Measurements from ENCODE around the gene NRARP. TPM values are rescaled to one million over a fixed set of nuclear protein-coding genes. Genes with fewer than 3 reads are reported as not detected.

Gene NRARP
- total and polyA plus RNA-seq, 5 donors, result 4.2 to 14.5 (median 6.8) TPM

- ATAC-seq (no peak), DNase-seq (no peak)
- WGBS, result 88% methylated on average over 22 of the region's 22 CpGs
- no peak overlapping the region for H3K4me3 ChIP-seq (ENCODE audit: low read length)
- no peak overlapping the region for H3K27ac ChIP-seq (ENCODE audit: low read length)
- intact Hi-C loops (cut with DNase I), result loop anchor here in 1 of 4 donors (10.0 kb wide), 1 partner anchor 53 kb away; no protein-coding TSS in a partner anchor
- H3K9me3 ChIP-seq (ENCODE audit: control insufficient read depth, low read length), result no peaks in the 10 kb centered on the region
- H3K27me3 ChIP-seq (ENCODE audit: control insufficient read depth, insufficient read depth), result no peaks in the 10 kb centered on the region
- no peaks in the 10 kb centered on the region for H3K4me1 ChIP-seq (ENCODE audit: control insufficient read depth, insufficient read depth, low read length)
These were observed 19.8 kb upstream of the NRARP start for GRCh38 chr9:137321726-137322361.

- no peaks in the 10 kb centered on the region for H3K27me3 ChIP-seq (ENCODE audit: control insufficient read depth, insufficient read depth)
- DNase-seq, result peak in 2 of 3 donors; percentile 62 to 70
- H3K4me1 ChIP-seq (ENCODE audit: control insufficient read depth, insufficient read depth, low read length), result no peaks in the 10 kb centered on the region
- no peak overlapping the region for H3K4me3 ChIP-seq (ENCODE audit: low read length)
- ATAC-seq, result peak in 1 of 2 donors; percentile 7
- H3K9me3 ChIP-seq (ENCODE audit: control insufficient read depth, low read length), result no peaks in the 10 kb centered on the region
- 55% methylated on average over 24 of the region's 24 CpGs for WGBS
- H3K27ac ChIP-seq (ENCODE audit: low read length), result no peak overlapping the region
- intact Hi-C loops (cut with DNase I), result loop anchor here in 1 of 4 donors (10.0 kb wide), 1 partner anchor 54 kb away; no protein-coding TSS in a partner anchor
These were observed 18.7 kb upstream of the NRARP start for GRCh38 chr9:137320555-137321384.

GRCh38 chr9:137319739-137320551 lies 17.9 kb upstream of the NRARP start:
- Histone ChIP-seq H3K9me3 (ENCODE audit: control insufficient read depth, low read length) (no peaks in the 10 kb centered on the region), H3K27ac (ENCODE audit: low read length) (no peak overlapping the region), H3K4me1 (ENCODE audit: control insufficient read depth, insufficient read depth, low read length) (no peaks in the 10 kb centered on the region), H3K27me3 (ENCODE audit: control insufficient read depth, insufficient read depth) (no peaks in the 10 kb centered on the region), H3K4me3 (ENCODE audit: low read length) (no peak overlapping the region)
- DNase-seq (peak in 2 of 3 donors; percentile 50 to 62), ATAC-seq (no peak)
- WGBS, result 90% methylated on average over 22 of the region's 22 CpGs
- intact Hi-C loops (cut with DNase I), result loop anchor here in 1 of 4 donors (10.0 kb wide), 1 partner anchor 55 kb away; no protein-coding TSS in a partner anchor

GRCh38 chr9:137319011-137319738 lies 17.1 kb upstream of the NRARP start:
- Histone ChIP-seq H3K9me3 (ENCODE audit: control insufficient read depth, low read length) (no peaks in the 10 kb centered on the region), H3K4me1 (ENCODE audit: control insufficient read depth, insufficient read depth, low read length) (no peaks in the 10 kb centered on the region), H3K27ac (ENCODE audit: low read length) (no peak overlapping the region), H3K27me3 (ENCODE audit: control insufficient read depth, insufficient read depth) (no peaks in the 10 kb centered on the region), H3K4me3 (ENCODE audit: low read length) (no peak overlapping the region)
- 56% methylated on average over 26 of the region's 26 CpGs for WGBS
- ATAC-seq, result peak; percentile 69 to 75
- intact Hi-C loops (cut with DNase I), result no loop called here
- peak; percentile 80 to 93 (median 90) for DNase-seq

- peak overlapping the region; percentile 49 for H3K27ac ChIP-seq (ENCODE audit: low read length)
- H3K9me3 ChIP-seq (ENCODE audit: control insufficient read depth, low read length), result no peaks in the 10 kb centered on the region
- no peaks in the 10 kb centered on the region for H3K27me3 ChIP-seq (ENCODE audit: control insufficient read depth, insufficient read depth)
- intact Hi-C loops (cut with DNase I), result no loop called here
- peak in 1 of 2 donors; percentile 1 for ATAC-seq
- no peaks in the 10 kb centered on the region for H3K4me1 ChIP-seq (ENCODE audit: control insufficient read depth, insufficient read depth, low read length)
- H3K4me3 ChIP-seq (ENCODE audit: low read length), result no peak overlapping the region
- 62% methylated on average over 18 of the region's 18 CpGs for WGBS
- peak in 2 of 3 donors; percentile 48 to 63 for DNase-seq
These were observed 16.5 kb upstream of the NRARP start for GRCh38 chr9:137318602-137319001.

- Histone ChIP-seq H3K9me3 (ENCODE audit: control insufficient read depth, low read length) (no peaks in the 10 kb centered on the region), H3K27me3 (ENCODE audit: control insufficient read depth, insufficient read depth) (no peaks in the 10 kb centered on the region), H3K4me3 (ENCODE audit: low read length) (no peak overlapping the region), H3K27ac (ENCODE audit: low read length) (no peak overlapping the region), H3K4me1 (ENCODE audit: control insufficient read depth, insufficient read depth, low read length) (no peaks in the 10 kb centered on the region)
- DNase-seq, result peak in 2 of 3 donors; percentile 53 to 65
- intact Hi-C loops (cut with DNase I), result no loop called here
- no peak for ATAC-seq
- WGBS, result 69% methylated on average over 24 of the region's 24 CpGs
These were observed 15.8 kb upstream of the NRARP start for GRCh38 chr9:137317718-137318511.

GRCh38 chr9:137317021-137317717 lies 15.1 kb upstream of the NRARP start:
- WGBS, result 92% methylated on average over 19 of the region's 19 CpGs
- intact Hi-C loops (cut with DNase I), result no loop called here
- DNase-seq (peak in 2 of 3 donors; percentile 50 to 68), ATAC-seq (no peak)
- no peaks in the 10 kb centered on the region for H3K9me3 ChIP-seq (ENCODE audit: control insufficient read depth, low read length)
- H3K27me3 ChIP-seq (ENCODE audit: control insufficient read depth, insufficient read depth), result no peaks in the 10 kb centered on the region
- no peak overlapping the region for H3K27ac ChIP-seq (ENCODE audit: low read length)
- H3K4me3 ChIP-seq (ENCODE audit: low read length), result no peak overlapping the region
- no peaks in the 10 kb centered on the region for H3K4me1 ChIP-seq (ENCODE audit: control insufficient read depth, insufficient read depth, low read length)

GRCh38 chr9:137316012-137316981 lies 14.2 kb upstream of the NRARP start:
- Histone ChIP-seq H3K4me3 (ENCODE audit: low read length) (no peak overlapping the region), H3K4me1 (ENCODE audit: control insufficient read depth, insufficient read depth, low read length) (no peaks in the 10 kb centered on the region), H3K27ac (ENCODE audit: low read length) (no peak overlapping the region), H3K9me3 (ENCODE audit: control insufficient read depth, low read length) (no peaks in the 10 kb centered on the region), H3K27me3 (ENCODE audit: control insufficient read depth, insufficient read depth) (no peaks in the 10 kb centered on the region)
- 7% methylated on average over 82 of the region's 83 CpGs for WGBS
- ATAC-seq (peak in 1 of 2 donors; percentile 51), DNase-seq (peak; percentile 74 to 88 (median 83))
- intact Hi-C loops (cut with DNase I), result no loop called here

Measured in right cardiac atrium (tissue), 5 donors.